MV-4-11 (cell line): ENCODE measurements around the gene EML4.
"Not testable (repeated sequence)": the region's sequence is repeated elsewhere in the genome, so short reads cannot be mapped to it uniquely, and the experiment has no call there.

Source experiments
- DNase-seq: peaks from one replicate; lab custom pipeline; 2025; lab: John Stamatoyannopoulos, UW

EML4 gene

DNA sequence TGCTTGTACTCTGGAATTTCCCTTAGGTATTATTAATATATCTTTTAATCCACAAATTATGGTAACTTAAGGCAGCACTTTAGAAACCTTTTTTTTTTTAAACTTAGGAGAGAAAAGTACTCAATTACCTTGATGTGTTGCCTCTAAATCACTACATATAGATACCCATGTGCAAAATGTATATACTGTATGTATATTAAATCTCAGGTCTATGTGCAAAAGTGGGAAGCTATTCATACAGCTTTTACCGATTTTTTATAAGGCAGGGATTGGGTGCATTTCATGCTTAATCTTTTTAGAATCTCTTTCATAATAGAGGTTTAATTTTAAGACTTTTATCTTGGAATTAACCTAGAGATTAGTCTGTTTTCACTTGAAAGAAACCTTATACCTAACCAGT is 3.4 kb downstream of the EML4 start:
- no peak for DNase-seq

DNA sequence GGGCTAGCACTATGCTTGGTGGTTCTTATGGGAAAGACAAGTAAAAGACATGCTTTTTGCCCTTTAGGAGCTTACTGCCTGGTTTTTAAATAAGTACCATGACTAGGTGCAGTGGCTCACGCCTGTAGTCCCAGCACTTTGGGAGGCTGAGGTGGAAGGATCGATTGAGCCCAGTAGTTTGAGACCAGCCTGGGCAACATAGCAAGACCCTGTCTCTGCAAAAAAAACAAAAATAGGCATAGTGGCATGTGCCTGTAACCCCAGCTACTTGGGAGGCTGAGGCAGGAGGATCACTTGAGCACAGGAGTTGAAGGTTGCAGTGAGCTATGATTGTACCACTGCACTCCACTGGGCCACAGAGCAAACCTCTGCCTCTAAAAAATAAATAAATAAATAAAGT is 4.3 kb downstream of the EML4 start:
- not testable (repeated sequence) for DNase-seq

- no peak for DNase-seq
Measured at GRCh38 chr2:42176992-42177738, 8.0 kb downstream of the EML4 start.

DNA sequence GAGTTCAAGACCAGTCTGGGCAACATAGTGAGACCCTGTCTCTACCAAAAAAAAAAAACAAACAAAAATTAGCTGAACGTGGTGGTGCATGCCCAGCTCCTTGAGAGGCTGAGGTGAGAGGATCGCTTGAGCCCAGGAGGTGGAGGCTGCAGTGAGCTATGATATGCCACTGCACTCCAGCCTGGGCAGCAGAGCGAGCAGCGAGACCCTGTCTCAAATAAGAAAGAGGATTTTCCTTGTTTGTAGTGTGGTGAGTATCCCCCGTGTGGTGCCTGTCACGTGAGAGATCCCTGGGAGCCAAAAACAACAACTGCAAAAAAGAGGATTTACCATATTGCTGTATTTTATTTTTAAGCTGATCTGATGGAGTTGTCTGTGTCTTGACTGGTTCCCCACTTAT is 9.2 kb downstream of the EML4 start:
- no peak for DNase-seq

DNA sequence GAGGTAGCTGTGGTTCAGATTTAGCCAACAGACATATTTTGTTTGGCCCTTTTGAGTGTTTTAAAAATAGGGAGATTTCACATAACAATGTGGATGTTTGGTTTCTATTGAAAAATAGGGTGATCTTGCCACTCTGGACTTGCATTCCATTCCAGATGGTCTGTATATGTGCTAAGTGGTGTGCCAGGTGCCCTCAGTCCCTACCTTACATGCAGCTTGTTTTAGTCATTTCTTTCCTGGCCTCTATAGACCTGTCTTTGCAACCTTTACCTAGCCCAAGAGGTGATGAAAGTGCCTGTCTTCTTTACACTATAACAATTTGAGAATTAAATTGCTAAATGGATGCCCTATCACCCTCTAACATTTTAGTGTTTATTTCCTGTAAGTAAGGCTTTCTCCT is 11.1 kb downstream of the EML4 start:
- DNase-seq = no peak

DNA sequence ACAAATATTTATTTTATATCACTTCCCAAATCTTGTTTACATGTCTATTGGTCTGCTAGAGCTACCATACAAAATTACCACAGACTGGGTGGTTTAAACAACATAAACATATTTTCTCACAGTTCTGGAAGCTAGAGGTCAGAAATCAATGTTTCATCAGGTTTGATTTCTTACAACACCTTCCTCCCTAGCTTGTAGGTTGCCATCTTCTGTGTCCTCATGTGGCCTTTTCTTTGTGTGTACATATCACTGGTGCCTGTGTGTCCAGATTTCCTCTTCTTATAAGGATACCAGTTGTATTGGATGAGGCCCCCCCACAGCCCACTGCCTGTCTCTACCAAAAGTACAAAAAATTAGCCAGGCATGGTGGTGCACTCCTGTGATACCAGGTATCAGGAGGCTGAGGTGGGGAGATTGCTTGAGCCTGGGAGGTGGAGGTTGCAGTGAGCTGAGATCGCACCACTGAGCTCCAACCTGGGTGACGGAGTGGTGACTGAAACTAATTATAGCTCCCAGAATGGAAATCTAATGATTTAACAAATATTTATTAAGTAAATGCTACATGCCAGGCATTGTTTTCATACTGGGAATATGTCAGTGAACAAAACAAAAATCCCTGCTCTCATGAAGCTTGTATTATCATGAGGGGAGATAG is 13.6 kb downstream of the EML4 start:
- no peak for DNase-seq

DNA sequence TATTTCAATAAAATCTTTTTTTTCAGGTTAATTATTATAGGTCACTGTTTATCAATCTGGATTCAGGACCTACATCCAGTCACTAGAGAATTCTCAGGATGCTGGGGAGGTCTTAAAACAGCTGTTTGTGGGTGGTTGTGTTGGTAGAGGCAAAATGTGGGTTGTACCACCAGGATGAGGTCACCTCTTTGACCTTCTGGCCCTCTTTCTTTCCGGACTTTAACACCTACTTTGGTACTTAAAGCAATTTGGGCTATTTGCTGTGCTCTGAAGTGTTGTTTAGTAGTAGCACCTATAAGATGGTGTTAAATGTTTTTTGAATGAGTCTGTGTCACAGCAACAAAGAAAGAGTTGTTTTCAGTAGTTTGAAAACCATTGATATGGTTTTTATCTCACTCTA is 14.6 kb downstream of the EML4 start:
- DNase-seq = no peak

DNA sequence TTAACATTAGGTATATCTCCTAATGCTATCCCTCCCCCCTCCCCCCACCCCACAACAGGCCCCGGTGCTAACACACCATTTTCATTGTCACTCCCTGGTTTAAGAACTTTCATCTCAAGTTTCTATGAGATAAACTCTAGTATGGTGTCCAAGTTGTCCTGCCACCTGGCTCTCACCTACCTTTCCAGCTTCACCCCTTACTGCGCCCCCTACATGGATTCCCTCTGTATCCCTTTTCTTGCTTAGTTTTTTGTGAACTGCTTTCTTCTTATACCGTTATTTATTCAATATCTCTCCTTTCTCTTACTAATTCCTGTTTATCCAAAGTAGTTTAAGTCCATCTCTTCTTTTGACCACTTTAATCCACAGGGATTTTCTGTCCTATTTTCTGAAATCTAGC is 15.2 kb downstream of the EML4 start:
- DNase-seq = no peak

DNA sequence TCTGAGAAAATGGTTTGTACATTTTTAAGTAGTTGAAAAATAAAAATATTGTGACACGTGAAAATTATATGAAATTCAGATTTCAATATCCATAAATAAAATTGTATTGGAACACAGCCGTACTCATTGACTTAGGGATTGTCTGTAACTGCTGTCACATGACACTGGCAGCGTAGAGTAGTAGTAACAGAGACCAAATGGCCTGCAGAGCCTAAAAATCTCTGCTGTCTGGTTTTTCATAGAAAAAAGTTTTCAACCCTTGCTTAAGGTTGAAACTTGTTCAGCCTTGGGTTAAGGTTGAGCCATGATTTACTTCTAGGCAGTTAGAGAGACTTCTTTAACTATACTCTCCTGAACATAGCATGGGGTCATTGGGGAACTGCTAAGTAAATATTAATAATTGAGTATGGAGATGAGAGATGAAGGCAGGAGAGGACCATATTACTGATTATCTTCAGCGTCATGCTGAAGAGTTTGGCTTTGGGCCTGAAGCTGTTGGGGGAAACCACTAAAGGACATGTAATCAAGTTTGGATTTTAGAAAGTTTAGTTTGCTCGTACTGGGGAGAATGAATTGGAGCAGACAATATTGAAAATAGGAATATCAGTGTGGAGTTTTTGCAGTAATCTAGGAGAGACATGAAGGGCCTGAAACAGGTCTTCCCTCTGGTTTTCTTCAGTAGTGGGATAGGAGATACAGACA is 16.2 kb downstream of the EML4 start:
- DNase-seq = no peak

DNA sequence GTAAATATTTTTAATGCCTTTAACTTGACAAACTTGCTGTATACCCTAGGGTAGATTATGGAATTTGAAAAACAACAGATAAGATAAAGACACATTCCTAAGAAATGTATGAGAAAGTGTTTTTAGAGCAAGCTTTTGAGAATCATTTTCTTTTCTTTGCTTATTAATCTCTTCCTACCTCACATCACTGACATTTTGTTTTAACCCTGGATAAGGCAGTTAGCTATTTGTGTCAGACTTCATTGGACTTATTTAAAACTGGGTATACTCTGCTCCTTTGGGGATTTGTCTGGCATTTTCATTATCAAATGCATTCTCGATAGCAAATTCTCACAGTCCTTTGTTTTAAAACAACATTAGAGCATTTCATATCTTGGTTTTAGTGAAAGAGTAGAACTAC is 17.2 kb downstream of the EML4 start:
- no peak for DNase-seq

DNA sequence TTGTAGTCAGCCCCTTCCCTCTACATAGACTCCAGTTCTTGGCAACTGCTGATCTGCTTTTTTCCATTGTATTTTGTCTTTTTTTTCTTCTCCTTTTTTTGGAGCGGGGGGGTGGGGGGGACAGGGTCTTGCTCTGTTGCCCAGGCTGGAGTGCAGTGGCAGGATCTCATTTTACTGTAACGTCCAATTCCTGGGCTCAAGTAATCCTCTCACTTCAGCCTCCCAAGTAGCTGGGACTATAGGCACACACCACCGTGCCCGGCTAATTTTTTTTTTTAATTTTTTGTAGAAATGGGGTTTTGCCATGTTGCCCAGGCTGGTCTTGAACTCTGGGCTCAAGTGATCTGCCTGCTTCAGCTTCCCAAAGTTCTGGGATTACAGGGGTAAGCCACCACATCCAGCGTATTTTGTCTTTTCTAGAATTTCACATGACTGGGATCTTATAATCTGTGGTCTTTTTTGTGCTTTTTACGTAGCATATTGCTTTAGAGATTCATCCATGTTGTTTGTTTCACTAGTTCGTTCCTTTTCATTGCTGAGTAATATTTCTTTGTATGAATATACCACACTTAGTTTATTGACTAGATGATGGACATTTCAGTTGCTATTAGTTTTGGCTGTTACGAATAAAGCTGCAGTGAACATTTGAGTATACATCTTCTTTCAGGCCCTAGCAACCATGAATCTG is 17.9 kb downstream of the EML4 start:
- no peak for DNase-seq

GRCh38 chr2:42187886-42188285 is 18.7 kb downstream of the EML4 start:
- DNase-seq = no peak

DNA sequence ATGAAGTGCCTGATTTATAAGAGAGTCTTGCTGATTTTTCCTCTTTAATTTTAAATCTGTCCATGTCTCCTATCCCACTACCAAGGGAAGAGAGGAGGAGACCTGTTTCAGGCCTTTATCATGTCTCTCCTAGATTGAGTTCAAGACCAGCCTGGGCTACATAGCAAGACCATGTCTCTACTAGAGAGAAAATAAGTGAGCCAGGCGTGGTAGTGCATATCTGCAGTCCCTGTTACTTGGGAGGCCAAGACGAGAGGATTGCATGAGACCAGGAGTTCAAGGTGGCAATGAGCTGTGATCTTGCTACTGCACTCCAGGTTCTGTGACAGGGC is 20.0 kb downstream of the EML4 start:
- DNase-seq = no peak

DNA sequence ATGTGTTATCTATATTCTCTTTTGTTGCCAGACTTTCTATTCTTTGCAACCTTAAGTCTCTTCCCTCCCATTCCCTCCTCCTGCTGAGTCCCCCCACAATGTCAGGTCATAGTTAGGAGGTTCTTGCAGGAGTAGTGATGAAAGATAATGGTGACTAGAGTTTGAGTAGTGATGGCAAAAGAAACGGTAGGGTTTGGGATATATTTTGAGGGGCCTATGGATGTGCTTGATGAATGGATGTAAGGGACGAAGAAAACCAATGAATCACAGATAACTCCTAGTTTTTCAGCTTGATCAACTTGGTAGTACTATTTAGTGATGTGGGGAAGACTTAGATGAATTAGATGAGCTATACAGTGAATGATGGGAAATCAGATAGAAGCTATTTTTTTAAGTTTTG is 21.0 kb downstream of the EML4 start:
- DNase-seq = no peak

GRCh38 chr2:42191285-42192009 is 22.3 kb downstream of the EML4 start:
- no peak for DNase-seq

GRCh38 chr2:42192010-42192373 is 22.8 kb downstream of the EML4 start:
- DNase-seq = no peak

DNA sequence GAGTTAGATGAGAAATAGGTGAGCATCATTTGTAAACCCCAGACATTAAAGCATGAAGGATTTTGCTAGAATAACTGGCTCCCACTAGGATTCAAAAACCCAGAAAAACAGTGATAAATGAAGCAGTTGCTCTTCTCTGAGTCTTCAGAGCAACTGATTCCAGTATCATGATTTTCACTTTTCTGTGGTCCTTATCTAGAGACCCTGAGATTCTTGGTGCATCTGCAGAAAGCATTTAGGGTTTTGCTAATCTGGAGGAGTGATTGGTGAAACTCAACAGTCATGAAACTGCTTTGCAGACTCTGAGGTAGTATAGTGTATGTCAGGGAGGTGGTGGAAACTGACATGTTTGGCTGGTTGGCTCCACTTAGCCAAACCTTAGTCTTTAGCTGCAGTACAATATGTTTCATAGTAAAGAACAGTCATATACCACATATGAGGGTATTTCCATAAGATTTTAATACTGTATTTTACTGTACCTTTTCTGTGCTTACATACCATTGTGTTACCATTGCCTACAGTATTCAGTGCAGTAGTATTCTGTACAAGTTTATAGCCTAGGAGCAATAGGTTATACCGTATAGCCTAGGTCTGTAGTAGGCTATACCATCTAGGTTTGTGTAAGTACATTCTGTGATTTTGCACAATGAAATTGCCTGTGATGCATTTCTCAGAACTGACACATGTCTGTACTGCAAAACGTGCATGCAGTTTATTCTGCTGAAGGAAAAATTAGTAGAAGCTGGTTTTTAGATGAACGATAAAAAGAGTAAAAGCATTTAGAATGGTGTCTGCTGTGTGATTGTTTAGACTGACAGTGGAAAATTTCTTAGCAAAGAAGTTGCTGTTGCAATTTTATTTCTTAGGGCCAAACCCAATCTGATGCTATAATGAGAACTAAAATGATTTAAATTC is 23.8 kb downstream of the EML4 start:
- DNase-seq = no peak

DNA sequence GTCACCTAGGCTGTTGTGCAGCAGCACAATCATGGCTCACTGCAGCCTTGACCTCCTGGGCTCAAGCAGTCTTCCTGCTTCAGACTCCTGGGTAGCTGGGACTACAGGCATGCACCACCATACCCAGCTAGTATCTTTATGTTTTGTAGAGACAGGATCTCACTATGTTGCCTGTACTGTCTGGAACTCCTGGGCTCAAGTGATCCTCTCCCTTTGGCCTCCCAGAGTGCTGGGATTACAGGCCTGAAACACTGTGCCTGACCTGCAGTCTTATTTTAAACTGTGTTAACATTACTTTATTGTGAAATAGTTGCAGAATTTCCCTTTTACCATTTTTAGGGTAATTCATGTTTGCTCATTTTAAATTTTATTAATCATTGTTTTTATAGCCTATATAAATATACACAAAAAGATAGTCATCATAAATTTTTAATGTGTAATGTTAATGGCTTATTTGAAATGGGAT is 24.6 kb downstream of the EML4 start:
- no peak for DNase-seq

DNA sequence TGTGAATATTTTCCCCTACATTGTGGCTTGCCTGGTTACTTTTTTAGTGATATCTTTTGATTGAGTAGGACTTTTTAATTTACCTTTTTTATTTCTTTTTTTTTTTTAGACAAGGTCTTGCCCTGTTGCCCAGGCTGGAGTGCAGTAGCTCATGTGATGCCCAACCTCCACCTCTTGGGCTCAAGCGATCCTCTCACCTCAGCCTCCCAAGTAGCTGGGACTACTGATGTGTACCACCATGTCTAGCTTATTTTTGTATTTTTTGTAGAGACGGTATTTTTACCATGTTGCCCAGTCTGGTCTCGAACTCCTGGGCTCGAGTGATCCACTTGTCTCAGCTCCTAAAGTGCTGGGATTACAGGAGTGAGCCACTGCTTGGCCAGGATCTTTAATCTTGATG is 25.3 kb downstream of the EML4 start:
- DNase-seq = no peak

GRCh38 chr2:42195559-42195958 is 26.4 kb downstream of the EML4 start:
- DNase-seq = no peak

GRCh38 chr2:42196070-42196402 is 26.9 kb downstream of the EML4 start:
- no peak for DNase-seq
